ENCODE data around the gene MT1B. TPM values are rescaled to one million over a fixed set of nuclear protein-coding genes. Genes with fewer than 3 reads are reported as not detected.

The MT1B gene
- total RNA-seq, 6 experiments from 2014 or later, result 1.6 to 7.7 (median 2.2) TPM; not detected in 3

- Histone ChIP-seq H3K4me1 (peaks cover 0 to 29% (median 12%) of the 10 kb centered on the region in 4 donors), H3K27me3 (no peaks in the 10 kb centered on the region), H3K36me3 (no peaks in the 10 kb centered on the region), H3K9me3 (no peaks in the 10 kb centered on the region), H3K27ac (no peak overlapping the region), H3K4me3 (no peak overlapping the region)
- intact Hi-C loops (cut with DNase I), result no loop called here
- no peak for DNase-seq
- TF ChIP-seq, protein P1, sequence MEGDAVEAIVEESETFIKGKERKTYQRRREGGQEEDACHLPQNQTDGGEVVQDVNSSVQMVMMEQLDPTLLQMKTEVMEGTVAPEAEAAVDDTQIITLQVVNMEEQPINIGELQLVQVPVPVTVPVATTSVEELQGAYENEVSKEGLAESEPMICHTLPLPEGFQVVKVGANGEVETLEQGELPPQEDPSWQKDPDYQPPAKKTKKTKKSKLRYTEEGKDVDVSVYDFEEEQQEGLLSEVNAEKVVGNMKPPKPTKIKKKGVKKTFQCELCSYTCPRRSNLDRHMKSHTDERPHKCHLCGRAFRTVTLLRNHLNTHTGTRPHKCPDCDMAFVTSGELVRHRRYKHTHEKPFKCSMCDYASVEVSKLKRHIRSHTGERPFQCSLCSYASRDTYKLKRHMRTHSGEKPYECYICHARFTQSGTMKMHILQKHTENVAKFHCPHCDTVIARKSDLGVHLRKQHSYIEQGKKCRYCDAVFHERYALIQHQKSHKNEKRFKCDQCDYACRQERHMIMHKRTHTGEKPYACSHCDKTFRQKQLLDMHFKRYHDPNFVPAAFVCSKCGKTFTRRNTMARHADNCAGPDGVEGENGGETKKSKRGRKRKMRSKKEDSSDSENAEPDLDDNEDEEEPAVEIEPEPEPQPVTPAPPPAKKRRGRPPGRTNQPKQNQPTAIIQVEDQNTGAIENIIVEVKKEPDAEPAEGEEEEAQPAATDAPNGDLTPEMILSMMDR (IDR thresholded peaks at IDR 0.05), result no peak
- TF ChIP-seq POLR2A (IDR thresholded peaks at IDR 0.05), result no peak
- WGBS (ENCODE audit: insufficient coverage, low coverage, low lambda C conversion rate, missing lambda C conversion rate), result 64% methylated on average over 3 of the region's 3 CpGs
- ATAC-seq, result no peak
These were observed 36.3 kb upstream of the MT1B start for GRCh38 chr16:56615353-56615752.

DNA sequence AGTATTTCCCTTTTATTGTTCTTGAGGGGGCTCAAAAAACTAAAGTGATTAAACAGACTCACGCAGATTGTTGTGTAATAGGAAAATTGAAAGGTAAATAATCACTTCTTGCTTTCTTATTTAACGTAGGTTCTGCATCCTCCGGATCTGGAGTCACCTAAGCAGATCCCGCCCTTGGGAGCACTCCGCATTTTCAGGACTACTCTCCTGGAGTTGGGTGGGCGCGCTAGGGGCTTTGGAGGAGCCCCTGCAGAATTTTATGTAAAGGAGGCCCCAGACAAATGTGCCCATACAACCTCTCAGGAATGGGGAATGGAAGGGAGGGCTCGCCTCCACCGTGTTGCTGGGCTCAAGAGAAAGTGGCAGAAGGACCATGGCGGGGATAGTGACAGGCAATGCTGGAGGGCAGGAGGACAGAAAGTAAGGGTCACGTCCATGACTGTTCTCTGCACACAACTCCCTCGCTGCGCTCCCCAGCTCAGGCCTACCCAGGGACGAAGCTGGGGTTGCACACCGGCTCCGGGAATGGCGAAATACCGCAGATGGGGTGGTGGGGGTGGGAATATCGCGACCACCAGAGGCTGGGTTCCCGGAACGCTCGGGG is 35.0 kb upstream of the MT1B start:
- Histone ChIP-seq H3K27me3 (no peaks in the 10 kb centered on the region), H3K4me3 (peak overlapping the region; percentile 36 to 61 (median 51)), H3K9me3 (no peaks in the 10 kb centered on the region), H3K36me3 (no peaks in the 10 kb centered on the region), H3K27ac (peak overlapping the region; percentile 62 to 88 (median 74)), H3K4me1 (peaks cover 0 to 28% (median 13%) of the 10 kb centered on the region in 4 donors)
- no peak for DNase-seq
- no peak for TF ChIP-seq POLR2A (IDR thresholded peaks at IDR 0.05)
- TF ChIP-seq, protein P1 (IDR thresholded peaks at IDR 0.05), result no peak
- ATAC-seq, result peak; percentile 16 to 56 (median 48)
- intact Hi-C loops (cut with DNase I), result no loop called here
- 70% methylated on average over 8 of the region's 23 CpGs for WGBS (ENCODE audit: insufficient coverage, low coverage, low lambda C conversion rate, missing lambda C conversion rate)

- DNase-seq (peak; percentile 88 to 95 (median 95)), ATAC-seq (peak; percentile 97 to 99 (median 98))
- Histone ChIP-seq H3K9me3 (no peaks in the 10 kb centered on the region), H3K4me3 (peak overlapping the region; percentile 36 to 61 (median 51)), H3K4me1 (peaks cover 0 to 22% (median 10%) of the 10 kb centered on the region in 4 donors), H3K36me3 (no peaks in the 10 kb centered on the region), H3K27me3 (no peaks in the 10 kb centered on the region), H3K27ac (peak overlapping the region; percentile 62 to 88 (median 74))
- WGBS (ENCODE audit: insufficient coverage, low coverage, low lambda C conversion rate, missing lambda C conversion rate), result 25% methylated on average over 9 of the region's 41 CpGs
- intact Hi-C loops (cut with DNase I), result no loop called here
- TF ChIP-seq, protein P1 (IDR thresholded peaks at IDR 0.05), result peak in 1 of 4 donors; percentile 20
- TF ChIP-seq POLR2A (IDR thresholded peaks at IDR 0.05), result peak; percentile 91
These were observed 34.2 kb upstream of the MT1B start for GRCh38 chr16:56617212-56618085.

GRCh38 chr16:56618138-56618537 is 33.5 kb upstream of the MT1B start:
- TF ChIP-seq, protein P1 (IDR thresholded peaks at IDR 0.05), result no peak
- TF ChIP-seq POLR2A (IDR thresholded peaks at IDR 0.05), result no peak
- peak overlapping the region in 2 of 3 donors; percentile 74 to 88 for H3K27ac ChIP-seq
- no peaks in the 10 kb centered on the region for H3K9me3 ChIP-seq
- peak overlapping the region; percentile 36 to 61 (median 51) for H3K4me3 ChIP-seq
- WGBS (ENCODE audit: insufficient coverage, low coverage, low lambda C conversion rate, missing lambda C conversion rate), result 80% methylated on average over 4 of the region's 6 CpGs
- peaks cover 0 to 21% (median 9%) of the 10 kb centered on the region in 4 donors for H3K4me1 ChIP-seq
- H3K27me3 ChIP-seq, result no peaks in the 10 kb centered on the region
- intact Hi-C loops (cut with DNase I), result no loop called here
- DNase-seq (no peak), ATAC-seq (no peak)
- no peaks in the 10 kb centered on the region for H3K36me3 ChIP-seq

Measured in right lobe of liver (tissue), 6 donors.